Fibroblast of lung (primary cell): ENCODE data around the gene NYAP1. TPM values are rescaled to one million over a fixed set of nuclear protein-coding genes. Genes with fewer than 3 reads are reported as not detected.

Experiments
- DNase-seq, 2 donors: peaks; one replicate each; pipeline versions ENCODE4 v3.0.0 to v3.0.0-alpha.2; 2010; ENCODE audit warnings: low read depth in 2 of 2
- H2AFZ ChIP-seq: 2 replicates; pipeline ENCODE4 v1.5.1; 2012; ENCODE audit warnings: low read length, control low read depth, inconsistent platforms
- H3K27ac ChIP-seq: 2 replicates; pipeline ENCODE4 v1.5.1; 2011; ENCODE audit warnings: low read length, control low read depth; ENCODE audit not compliant: insufficient read depth
- H3K27me3 ChIP-seq: 2 replicates; pipeline ENCODE4 v1.5.1; 2011; ENCODE audit warnings: mild to moderate bottlenecking, low read length; ENCODE audit not compliant: control insufficient read depth, insufficient read depth
- H3K36me3 ChIP-seq: 2 replicates; pipeline ENCODE4 v1.5.1; 2011; ENCODE audit warnings: low read length; ENCODE audit not compliant: control insufficient read depth, insufficient read depth
- H3K4me1 ChIP-seq: 2 replicates; pipeline ENCODE4 v1.5.1; 2011; ENCODE audit warnings: low read length; ENCODE audit not compliant: control insufficient read depth, insufficient read depth; ENCODE audit errors: extremely low read depth
- H3K4me2 ChIP-seq: 2 replicates; pipeline ENCODE4 v1.5.1; 2011; ENCODE audit warnings: low read length, control low read depth; ENCODE audit not compliant: insufficient read depth; ENCODE audit errors: extremely low read depth
- H3K4me3 ChIP-seq, 4 experiments: fragments of 200-600 bp in 1 of 4; sonication (generic) in 1 of 4; replicated peaks in 1 of 4; 2 replicates each; pipeline ENCODE4 v1.5.1; 2011 to 2016; ENCODE audit warnings: low read length in 4 of 4, low read depth in 3 of 4, mild to moderate bottlenecking in 3 of 4, control low read depth in 2 of 4, inconsistent platforms in 1 of 4, mixed read lengths in 1 of 4; ENCODE audit not compliant: insufficient read depth in 1 of 4; ENCODE audit errors: control extremely low read depth in 1 of 4
- H3K79me2 ChIP-seq: 2 replicates; pipeline ENCODE4 v1.5.1; 2012; ENCODE audit warnings: mild to moderate bottlenecking, low read length, inconsistent platforms; ENCODE audit not compliant: control insufficient read depth, insufficient read depth
- H3K9ac ChIP-seq: 2 replicates; pipeline ENCODE4 v1.5.1; 2011; ENCODE audit warnings: mild to moderate bottlenecking, low read length, control low read depth; ENCODE audit not compliant: insufficient read depth
- H3K9me3 ChIP-seq: 2 replicates; pipeline ENCODE4 v1.5.1; 2012; ENCODE audit warnings: low read depth, low read length; ENCODE audit not compliant: control insufficient read depth, insufficient read depth
- H4K20me1 ChIP-seq: 2 replicates; pipeline ENCODE4 v1.5.1; 2011; ENCODE audit warnings: low read length; ENCODE audit not compliant: control insufficient read depth, insufficient read depth; ENCODE audit errors: extremely low read depth
- CTCF ChIP-seq, 2 donors: IDR thresholded peaks in 1 of 2; conservative IDR thresholded peaks in 1 of 2; 1 replicate in 1 of 2; 2 replicates in 1 of 2; pipeline ENCODE4 v1.5.1; 2011 to 2012; ENCODE audit warnings: low read length in 2 of 2, control low read depth in 1 of 2, inconsistent platforms in 1 of 2, low read depth in 1 of 2, mild to moderate bottlenecking in 1 of 2
- EZH2 ChIP-seq: IDR thresholded peaks from 2 replicates; pipeline ENCODE4 v1.5.1; 2012; ENCODE audit warnings: low read length, control low read depth, mild to moderate bottlenecking; ENCODE audit errors: missing control alignments
- polyA plus RNA-seq, 2 donors: library from polyadenylated mRNA; depleted of rRNA in 1 of 2; stranded (reverse) in 1 of 2; unstranded in 1 of 2; fragments of >200 nt; gene quantifications; 2 replicates each; pipeline ENCODE4 v1.2.1, GENCODE V29; 2011 to 2012; ENCODE audit warnings: missing spikeins in 1 of 2
- total RNA-seq: library from RNA; depleted of rRNA; stranded (reverse); fragments of >200 nt; gene quantifications from 2 replicates; pipeline ENCODE4 v1.2.1, GENCODE V29; 2014

Gene NYAP1
- total and polyA plus RNA-seq, 2 donors (not counting 1 experiment from before 2014, with no cell fraction given): 0.18 to 0.33 TPM

GRCh38 chr7:100455206-100455605 lies 28.5 kb upstream of the NYAP1 start:
- peaks cover 2% of the 10 kb centered on the region for H3K36me3 ChIP-seq
- no peak overlapping the region for H3K9ac ChIP-seq
- TF ChIP-seq CTCF (conservative IDR thresholded peaks at IDR 0.05 in 1 of 2, IDR thresholded peaks at IDR 0.05 in 1 of 2; ENCODE audit: low read depth in 1 of 2, low read length in 2 of 2): no peak
- H2AFZ ChIP-seq: no peak overlapping the region
- no peak for DNase-seq
- peaks cover 3% of the 10 kb centered on the region for H3K4me1 ChIP-seq
- H3K4me2 ChIP-seq: no peak overlapping the region
- no peak overlapping the region for H3K4me3 ChIP-seq
- no peaks in the 10 kb centered on the region for H3K27me3 ChIP-seq
- H3K27ac ChIP-seq: no peak overlapping the region
- no peaks in the 10 kb centered on the region for H3K79me2 ChIP-seq
- H3K9me3 ChIP-seq: no peaks in the 10 kb centered on the region
- H4K20me1 ChIP-seq: no peaks in the 10 kb centered on the region

- no peak overlapping the region for H3K27ac ChIP-seq
- H3K9ac ChIP-seq: no peak overlapping the region
- H4K20me1 ChIP-seq: no peaks in the 10 kb centered on the region
- no peaks in the 10 kb centered on the region for H3K27me3 ChIP-seq
- no peaks in the 10 kb centered on the region for H3K79me2 ChIP-seq
- H3K36me3 ChIP-seq: peaks cover 2% of the 10 kb centered on the region
- H3K4me3 ChIP-seq: no peak overlapping the region
- no peaks in the 10 kb centered on the region for H3K9me3 ChIP-seq
- no peak for TF ChIP-seq EZH2
- no peak for TF ChIP-seq CTCF (conservative IDR thresholded peaks at IDR 0.05 in 1 of 2, IDR thresholded peaks at IDR 0.05 in 1 of 2; ENCODE audit: low read depth in 1 of 2, low read length in 2 of 2)
- no peak overlapping the region for H3K4me2 ChIP-seq
- H2AFZ ChIP-seq: no peak overlapping the region
- H3K4me1 ChIP-seq: no peaks in the 10 kb centered on the region
- DNase-seq: no peak
These were observed 27.2 kb upstream of the NYAP1 start for GRCh38 chr7:100456562-100456961.

- H3K27ac ChIP-seq: no peak overlapping the region
- H3K4me2 ChIP-seq: no peak overlapping the region
- no peak for TF ChIP-seq EZH2
- TF ChIP-seq CTCF (conservative IDR thresholded peaks at IDR 0.05 in 1 of 2, IDR thresholded peaks at IDR 0.05 in 1 of 2; ENCODE audit: low read depth in 1 of 2, low read length in 2 of 2): no peak
- no peaks in the 10 kb centered on the region for H3K9me3 ChIP-seq
- no peak for DNase-seq
- no peaks in the 10 kb centered on the region for H3K79me2 ChIP-seq
- no peaks in the 10 kb centered on the region for H4K20me1 ChIP-seq
- peaks cover 2% of the 10 kb centered on the region for H3K36me3 ChIP-seq
- no peaks in the 10 kb centered on the region for H3K4me1 ChIP-seq
- H2AFZ ChIP-seq: no peak overlapping the region
- H3K27me3 ChIP-seq: no peaks in the 10 kb centered on the region
- no peak overlapping the region for H3K4me3 ChIP-seq
- H3K9ac ChIP-seq: no peak overlapping the region
These were observed 26.7 kb upstream of the NYAP1 start for GRCh38 chr7:100457033-100457432.
